ELR (cell line): Measurements from ENCODE around the gene C7orf33.

Experiments used
- DNase-seq: peaks from one replicate; pipeline ENCODE4 v3.0.0-alpha.2; 2015; ENCODE audit warnings: low read depth

The C7orf33 gene

DNA sequence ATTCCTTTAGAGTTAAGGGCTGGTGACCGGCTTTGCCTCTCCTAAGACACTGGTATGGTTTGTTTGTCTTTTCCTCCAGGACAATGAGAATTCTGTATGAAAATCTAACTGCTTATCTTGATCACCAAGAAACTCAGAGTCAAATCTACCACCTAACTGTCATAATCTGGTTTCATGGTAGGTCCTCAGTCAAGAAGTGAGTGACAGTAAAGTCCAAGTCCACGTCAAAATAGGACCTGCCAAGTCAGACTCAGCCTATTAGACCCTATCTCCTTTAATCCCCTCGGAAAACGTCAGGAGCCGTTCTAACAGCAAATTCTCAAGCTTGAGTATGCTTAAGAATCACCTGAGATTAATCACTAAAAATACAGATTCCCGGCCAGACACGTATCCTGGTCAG is 37.4 kb downstream of the C7orf33 start:
- no peak for DNase-seq

DNA sequence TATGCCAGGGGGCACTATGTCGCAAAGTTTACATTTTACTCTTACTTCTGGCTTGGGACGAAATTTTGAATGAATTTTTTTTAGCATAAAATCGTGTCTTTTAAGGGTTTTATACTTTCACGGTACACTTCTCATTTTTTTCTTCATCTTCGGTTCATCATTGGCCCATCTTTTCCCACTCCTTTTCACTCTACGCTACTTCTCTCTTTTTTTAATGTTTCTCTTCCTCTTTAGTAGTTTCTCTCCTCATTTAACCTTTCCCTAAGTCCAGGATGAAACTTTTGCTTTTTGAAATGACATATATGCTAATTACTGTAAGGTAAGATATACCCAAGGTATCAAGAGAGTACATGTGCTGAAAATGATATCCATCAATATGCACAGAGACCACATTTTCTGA is 39.5 kb downstream of the C7orf33 start:
- DNase-seq: no peak

DNA sequence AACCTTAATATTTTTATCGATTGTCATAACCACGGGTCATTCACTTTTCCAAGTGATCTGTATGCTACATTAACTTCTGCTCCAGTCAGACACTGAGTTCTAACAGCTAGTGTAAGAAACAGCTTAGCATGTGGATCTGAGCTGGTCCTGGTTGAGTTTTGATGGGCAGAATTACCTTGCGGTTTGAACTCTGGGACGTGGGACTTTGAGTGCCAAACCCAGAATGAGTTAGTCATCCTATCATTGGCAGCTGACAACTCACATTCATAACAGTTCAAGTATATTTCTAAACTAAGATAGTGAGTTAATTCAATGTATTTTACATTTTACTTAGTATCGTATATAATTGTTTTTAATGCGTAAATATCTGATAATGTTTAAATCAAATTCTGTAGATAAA is 43.2 kb downstream of the C7orf33 start:
- no peak for DNase-seq

DNA sequence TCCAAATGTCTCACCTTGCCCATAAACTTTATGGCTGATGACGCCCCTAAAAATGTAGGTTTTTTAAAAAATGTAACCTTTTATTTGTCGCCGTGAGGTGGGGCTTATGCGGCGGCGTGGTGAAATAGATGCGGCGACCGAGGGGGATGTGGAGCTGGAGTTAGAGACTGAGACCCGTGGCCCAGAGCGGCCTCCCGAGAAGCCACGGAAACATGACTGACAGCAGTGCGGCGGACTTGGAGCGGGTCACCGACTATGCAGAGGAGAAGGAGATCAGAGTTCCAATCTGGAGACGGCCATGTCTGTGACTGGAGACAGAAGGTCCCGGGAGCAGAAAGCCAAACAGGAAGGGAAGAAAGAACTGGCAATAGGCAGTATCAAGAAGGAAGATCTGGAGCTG is 46.5 kb downstream of the C7orf33 start:
- no peak for DNase-seq

DNA sequence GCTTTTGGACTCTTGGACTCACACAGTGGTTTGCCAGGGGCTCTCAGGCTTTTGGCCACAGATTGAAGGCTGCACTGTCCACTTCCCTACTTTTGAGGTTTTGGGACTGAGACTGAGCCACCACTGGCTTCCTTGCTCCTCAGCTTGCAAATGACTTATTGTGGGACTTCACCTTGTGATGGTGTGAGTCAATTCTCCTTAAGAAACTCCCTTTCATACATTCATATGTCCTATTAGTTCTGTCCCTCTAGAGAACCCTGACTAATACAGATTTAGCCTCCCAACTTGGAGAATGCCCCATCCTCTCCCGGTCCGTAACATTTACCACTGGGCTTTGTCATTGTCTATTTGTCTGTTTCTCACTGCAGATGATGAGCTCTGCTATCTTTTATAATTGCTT is 55.3 kb downstream of the C7orf33 start:
- DNase-seq: no peak

DNA sequence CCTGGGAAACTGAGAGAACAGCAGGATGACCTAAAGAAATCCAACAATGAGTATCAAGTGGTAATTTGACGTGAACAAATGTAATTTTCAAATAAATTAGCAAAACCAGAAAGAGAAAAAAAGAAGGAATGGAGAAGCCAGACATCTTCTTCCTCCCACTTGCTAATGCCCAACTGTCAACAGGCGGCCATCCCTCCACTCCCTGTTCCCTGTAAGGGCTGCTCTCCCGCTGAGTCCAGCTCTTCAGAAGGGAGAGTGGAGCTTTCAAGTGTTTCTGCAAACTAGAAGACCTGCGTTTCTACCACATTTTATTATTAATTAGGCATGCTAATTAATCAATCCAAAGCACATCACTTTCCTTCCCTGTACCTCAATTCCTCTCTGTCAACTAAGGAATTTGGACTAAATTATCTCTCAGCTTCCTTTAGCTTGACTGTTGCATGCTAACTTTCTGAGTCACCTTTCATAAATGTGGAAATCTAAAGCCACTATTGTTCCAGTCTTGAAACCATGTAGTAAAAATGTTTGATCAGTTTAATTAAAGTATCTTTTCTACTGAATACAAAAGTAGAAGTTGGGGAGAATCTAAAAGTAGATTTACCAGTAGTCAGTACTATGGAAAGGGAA is 59.8 kb downstream of the C7orf33 start:
- DNase-seq: peak; percentile 76

DNA sequence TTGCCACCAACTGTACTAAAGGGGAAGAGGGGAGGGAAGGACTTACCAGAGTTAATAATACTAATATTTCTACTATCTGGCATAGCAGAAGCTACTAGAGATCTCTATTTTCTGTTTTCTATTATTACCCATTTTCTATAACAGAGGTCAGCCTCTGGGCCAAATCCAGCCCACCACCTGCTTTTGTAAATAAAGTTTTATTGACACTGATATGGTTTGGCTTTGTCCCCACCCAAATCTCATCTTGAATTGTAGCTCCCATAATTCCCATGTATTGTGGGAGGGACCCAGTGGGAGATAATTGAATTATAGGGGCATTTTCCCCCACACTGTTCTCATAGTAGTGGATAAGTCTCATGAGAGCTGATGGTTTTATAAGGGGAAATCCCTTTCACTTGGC is 62.2 kb downstream of the C7orf33 start:
- DNase-seq: no peak

DNA sequence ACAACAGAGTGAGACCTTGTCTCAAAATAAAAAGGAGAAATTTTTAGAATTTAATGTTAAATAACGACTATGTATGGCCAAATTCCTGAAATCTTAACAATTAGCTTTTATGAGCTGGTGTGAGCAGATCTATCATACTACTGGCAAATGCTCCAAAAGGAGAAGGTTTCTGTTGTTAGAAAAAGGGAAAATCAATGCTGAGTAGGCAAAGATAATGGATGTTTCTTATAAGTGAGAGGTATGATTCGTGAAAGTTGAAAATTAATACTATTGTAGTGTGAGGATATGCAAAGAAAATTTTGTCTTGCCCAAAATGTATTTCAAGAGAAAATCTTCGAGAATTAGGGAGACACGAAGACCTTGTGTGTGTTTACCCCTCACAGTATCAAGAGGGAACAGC is 67.4 kb downstream of the C7orf33 start:
- no peak for DNase-seq

DNA sequence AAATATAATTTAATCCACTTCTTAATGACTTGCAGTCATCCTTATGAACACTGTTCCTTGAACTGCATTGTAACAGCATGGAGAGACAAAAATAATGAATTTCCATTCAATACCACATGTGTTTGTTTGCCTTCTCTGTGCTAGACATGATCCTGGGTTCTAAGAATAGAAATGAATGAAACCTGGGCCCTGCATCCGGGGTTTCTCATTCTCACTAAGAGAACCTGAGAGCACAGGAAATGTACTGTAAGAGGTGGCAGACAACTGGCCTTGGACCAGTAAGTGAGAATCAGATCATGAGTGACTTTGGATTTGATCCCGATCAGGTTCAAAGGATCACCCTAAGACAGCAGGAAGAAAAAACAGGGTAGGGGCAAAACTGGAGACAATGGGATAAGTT is 70.9 kb downstream of the C7orf33 start:
- DNase-seq: no peak

DNA sequence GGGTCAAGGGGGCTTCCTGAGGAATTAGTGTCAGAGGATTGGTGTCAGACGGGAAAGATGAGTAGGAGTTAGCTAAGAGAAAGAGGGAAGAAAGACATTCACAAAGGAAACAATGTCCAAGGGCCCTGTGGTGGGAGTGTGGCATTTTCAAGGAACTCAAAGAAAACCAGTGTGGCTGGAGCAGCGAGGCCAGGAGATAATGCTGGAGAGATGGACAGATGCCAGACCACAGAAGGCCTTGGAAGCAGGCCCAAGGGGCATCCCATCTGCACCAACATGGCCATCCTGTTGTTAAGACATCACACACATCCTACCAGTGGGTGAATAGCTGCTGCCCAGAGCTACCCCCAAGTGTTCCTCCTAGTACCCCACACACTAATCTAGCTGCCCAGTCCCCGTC is 72.1 kb downstream of the C7orf33 start:
- DNase-seq: no peak

DNA sequence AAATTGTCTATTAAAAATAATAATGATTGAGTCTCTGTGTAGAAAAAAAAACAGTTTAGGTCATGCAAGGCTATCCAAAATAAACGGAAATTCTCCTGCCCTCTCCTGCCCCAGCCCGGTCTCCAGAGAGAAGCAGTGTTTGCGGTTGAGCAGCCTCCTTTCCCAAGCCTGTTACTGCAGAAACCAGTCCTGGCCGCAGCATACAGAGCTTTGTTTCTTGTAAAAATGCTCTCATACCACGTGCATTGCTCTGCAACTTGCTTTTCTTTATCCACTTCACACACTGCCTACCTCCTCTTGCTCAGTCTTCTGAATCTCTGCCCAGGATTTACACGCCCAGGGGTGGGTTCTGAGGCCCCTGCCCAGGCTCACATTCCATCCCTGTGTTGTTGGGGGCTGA is 73.8 kb downstream of the C7orf33 start:
- DNase-seq: no peak

DNA sequence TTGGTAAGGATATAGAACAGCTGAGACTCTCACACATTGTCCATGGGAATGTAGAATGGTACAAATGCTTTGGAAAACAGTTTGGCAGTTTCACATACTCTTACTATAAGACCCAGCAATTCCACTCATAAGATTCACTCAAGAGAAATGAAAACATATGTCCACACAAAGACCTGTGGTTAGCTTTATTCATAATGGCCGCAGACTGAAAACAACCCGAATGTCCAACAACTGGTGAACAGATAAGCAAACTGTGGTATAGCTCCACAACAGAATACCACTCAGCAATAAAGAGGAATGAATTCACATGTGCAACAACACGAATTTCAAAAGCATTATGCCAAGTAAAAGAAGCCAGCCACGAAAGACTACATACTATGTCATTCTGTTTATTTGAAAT is 74.7 kb downstream of the C7orf33 start:
- DNase-seq: no peak
